WI38 (cell line): Measurements from ENCODE around the gene SLC35A5.

Source experiments
- H3K4me3 ChIP-seq: 2 replicates; pipeline ENCODE4 v1.5.1; 2011; ENCODE audit warnings: low read depth, mild to moderate bottlenecking, control low read depth, low read length
- TF ChIP-seq, protein P1 (sequence below): IDR thresholded peaks from 2 replicates; pipeline ENCODE4 v1.5.1; 2012; ENCODE audit warnings: low read depth, mild to moderate bottlenecking, control low read depth, low read length

SLC35A5 gene

DNA sequence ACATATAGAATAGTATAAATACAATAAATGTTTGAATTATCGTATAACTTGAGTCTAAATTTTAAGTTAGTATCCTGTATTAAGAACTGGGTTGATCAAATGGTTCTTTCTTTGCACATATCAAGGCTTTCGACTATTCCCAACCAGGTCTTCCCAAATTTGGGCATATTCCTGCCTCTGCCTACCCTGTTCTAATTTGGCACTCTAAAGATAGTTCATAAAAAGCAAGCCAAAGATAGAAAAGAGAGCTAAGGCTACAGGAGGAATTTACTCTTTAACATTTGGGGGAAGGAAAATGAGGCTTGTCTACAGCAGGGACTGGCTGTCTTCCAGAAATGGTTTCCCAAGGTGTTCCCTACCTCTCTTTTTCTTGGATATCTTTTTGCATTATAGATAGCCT lies 36.1 kb downstream of the SLC35A5 start:
- TF ChIP-seq, protein P1, sequence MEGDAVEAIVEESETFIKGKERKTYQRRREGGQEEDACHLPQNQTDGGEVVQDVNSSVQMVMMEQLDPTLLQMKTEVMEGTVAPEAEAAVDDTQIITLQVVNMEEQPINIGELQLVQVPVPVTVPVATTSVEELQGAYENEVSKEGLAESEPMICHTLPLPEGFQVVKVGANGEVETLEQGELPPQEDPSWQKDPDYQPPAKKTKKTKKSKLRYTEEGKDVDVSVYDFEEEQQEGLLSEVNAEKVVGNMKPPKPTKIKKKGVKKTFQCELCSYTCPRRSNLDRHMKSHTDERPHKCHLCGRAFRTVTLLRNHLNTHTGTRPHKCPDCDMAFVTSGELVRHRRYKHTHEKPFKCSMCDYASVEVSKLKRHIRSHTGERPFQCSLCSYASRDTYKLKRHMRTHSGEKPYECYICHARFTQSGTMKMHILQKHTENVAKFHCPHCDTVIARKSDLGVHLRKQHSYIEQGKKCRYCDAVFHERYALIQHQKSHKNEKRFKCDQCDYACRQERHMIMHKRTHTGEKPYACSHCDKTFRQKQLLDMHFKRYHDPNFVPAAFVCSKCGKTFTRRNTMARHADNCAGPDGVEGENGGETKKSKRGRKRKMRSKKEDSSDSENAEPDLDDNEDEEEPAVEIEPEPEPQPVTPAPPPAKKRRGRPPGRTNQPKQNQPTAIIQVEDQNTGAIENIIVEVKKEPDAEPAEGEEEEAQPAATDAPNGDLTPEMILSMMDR, result no peak
- no peak overlapping the region for H3K4me3 ChIP-seq

DNA sequence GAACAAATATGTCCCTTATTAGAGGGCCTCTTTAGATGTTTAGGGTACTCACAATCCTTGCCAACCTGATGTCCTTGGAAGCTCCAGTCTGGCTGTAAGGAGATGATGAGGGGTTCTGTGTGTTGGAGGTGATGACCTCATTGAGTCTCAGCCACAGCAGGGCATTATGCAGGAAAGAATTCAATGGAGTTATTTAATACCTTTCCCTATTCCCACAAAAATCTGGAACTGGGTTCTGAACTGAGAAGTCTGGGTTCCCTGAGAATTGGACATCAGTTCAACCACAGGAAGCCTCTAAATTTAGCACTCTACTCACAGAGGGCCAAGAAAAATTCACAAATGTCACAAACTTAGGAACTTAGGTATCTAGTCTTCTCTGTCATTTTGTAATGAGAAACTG lies 36.9 kb downstream of the SLC35A5 start:
- TF ChIP-seq, protein P1, result no peak
- no peak overlapping the region for H3K4me3 ChIP-seq

DNA sequence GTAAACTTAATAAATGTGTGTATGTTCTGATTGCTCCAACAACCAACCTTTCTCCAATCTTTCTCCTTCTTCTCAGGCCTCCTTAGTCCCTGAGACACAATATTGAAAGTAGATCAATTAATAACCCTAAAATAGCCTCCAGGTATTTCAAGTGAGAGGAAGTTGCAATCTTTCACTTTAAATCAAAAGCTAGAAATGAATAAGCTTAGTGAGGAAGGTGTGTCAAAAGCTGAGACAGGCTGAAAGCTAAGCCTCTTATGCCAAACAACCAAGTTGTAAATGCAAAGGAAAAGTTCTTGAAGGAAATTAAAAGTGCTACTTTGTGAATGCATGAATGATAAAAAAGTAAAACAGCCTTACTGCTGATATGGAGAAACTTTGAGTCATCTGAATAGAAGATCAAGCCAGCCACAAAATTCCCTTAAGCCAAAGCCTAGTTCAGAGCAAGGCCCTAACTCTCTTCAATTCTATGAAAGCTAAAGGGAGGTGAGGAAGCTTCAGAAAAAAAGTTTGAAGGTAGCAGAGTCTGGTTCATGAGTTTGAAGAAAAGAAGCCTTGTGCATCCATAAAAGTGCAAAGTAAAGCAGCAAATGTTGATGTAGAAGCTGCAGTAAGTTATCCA lies 40.5 kb downstream of the SLC35A5 start:
- TF ChIP-seq, protein P1, result no peak
- no peak overlapping the region for H3K4me3 ChIP-seq

- TF ChIP-seq, protein P1, result no peak
- H3K4me3 ChIP-seq, result no peak overlapping the region
Measured at GRCh38 chr3:112604536-112604935, 42.7 kb downstream of the SLC35A5 start.

DNA sequence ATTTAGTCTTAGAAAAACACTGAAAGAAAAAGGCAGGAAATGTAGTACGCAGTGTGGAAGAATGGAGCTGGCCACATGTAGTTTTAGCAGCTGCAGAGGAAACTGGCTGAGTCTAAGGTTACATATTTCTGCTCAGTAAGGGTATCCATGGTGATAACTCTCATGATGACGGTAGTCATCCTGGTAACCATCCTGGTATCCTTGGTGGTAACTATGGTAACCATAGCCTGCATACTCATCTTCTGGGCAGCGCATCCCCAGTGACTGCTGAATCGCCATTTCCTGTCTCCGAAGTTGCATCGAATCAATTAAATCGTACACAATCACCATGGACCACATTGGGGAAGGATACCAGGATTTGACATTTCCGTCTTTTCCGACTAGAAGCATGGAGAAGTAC lies 43.4 kb downstream of the SLC35A5 start:
- no peak overlapping the region for H3K4me3 ChIP-seq
- TF ChIP-seq, protein P1, result no peak

DNA sequence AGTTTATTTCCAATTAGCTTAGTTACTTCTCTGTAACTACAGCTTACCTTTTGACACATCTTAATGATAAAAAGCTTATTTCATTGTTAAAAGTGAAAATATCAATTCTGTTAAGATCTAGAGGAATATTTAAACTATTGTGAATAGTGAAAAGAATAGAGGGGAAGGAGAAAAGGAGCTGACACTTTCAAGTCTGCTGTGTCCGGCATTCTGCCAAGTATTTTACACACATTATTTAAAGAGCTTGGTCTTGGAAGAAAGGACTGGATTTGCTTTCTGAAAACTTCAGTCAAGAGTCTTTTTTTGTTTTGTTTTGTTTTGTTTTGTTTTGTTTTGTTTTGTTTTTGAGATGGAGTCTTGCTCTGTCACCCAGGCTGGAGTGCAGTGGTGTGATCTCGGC lies 44.3 kb downstream of the SLC35A5 start:
- TF ChIP-seq, protein P1, result no peak
- H3K4me3 ChIP-seq, result no peak overlapping the region

GRCh38 chr3:112607863-112608262 lies 46.0 kb downstream of the SLC35A5 start:
- TF ChIP-seq, protein P1, result no peak
- no peak overlapping the region for H3K4me3 ChIP-seq
